HepG2 (cell line): ENCODE results near the gene IQGAP3. TPM values are rescaled to one million over a fixed set of nuclear protein-coding genes. Genes with fewer than 3 reads are reported as not detected.

Experiments used
- ATAC-seq: fragments of 200-7000 bp; cut with Tn5 transposase; 3 replicates; pipeline ENCODE4 v1.9.1; 2020; ENCODE audit warnings: mild to moderate bottlenecking, moderate library complexity
- BruUV-seq: library from RNA; stranded (reverse); fragments of 400-500 nt; replicated peaks from 2 replicates; lab custom pipeline; 2021; lab: Mats Ljungman, UMichigan
- CTCF ChIA-PET: fragments of 300-600 bp; formaldehyde crosslinking; extraction: SDS; loops from one replicate; lab custom pipeline; 2021; ENCODE audit warnings: low total read pairs, inconsistent platforms, low intra/inter-chr PET ratio; lab: Yijun Ruan, JAX
- POLR2A ChIA-PET: fragments of 350-600 bp; sonication (Branson Sonifier 250); formaldehyde crosslinking; loops from one replicate; lab custom pipeline; 2020; ENCODE audit warnings: antibody characterized with exemption, inconsistent platforms; lab: Yijun Ruan, JAX
- DNase-seq: peaks from one replicate; pipeline ENCODE4 v3.0.0-alpha.2; 2015; ENCODE audit warnings: low spot score
- FAIRE-seq: peaks from 3 replicates; lab custom pipeline; 2011; peaks lifted over from hg19 to GRCh38; lab: Jason Lieb, UNC
- H2AFZ ChIP-seq: one replicate; pipeline ENCODE4 v1.6.1; 2011; ENCODE audit warnings: low read length, inconsistent platforms
- H3K27ac ChIP-seq: fragments of 300-600 bp; 3 replicates; pipeline ENCODE4 v1.8.0; 2011; ENCODE audit warnings: mixed run types, mild to moderate bottlenecking, mixed read lengths, low read length, inconsistent platforms; ENCODE audit not compliant: insufficient read depth; ENCODE audit errors: extremely low read length
- H3K27me3 ChIP-seq, 2 experiments: fragments of 200-600 bp in 1 of 2; 2 replicates in 1 of 2; 3 replicates in 1 of 2; pipeline versions ENCODE4 v1.6.0 to v1.8.0; 2011; ENCODE audit warnings: low read length in 2 of 2, mild to moderate bottlenecking in 2 of 2, moderate library complexity in 2 of 2, inconsistent platforms in 1 of 2; ENCODE audit not compliant: insufficient read depth in 2 of 2, control insufficient read depth in 1 of 2
- H3K36me3 ChIP-seq, 2 experiments: fragments of 200-600 bp in 1 of 2; replicated peaks in 1 of 2; 2 replicates in 1 of 2; 3 replicates in 1 of 2; pipeline versions ENCODE4 v1.5.1 to v1.8.0; 2011; ENCODE audit warnings: low read length in 2 of 2, inconsistent platforms in 1 of 2; ENCODE audit not compliant: insufficient read depth in 2 of 2, control insufficient read depth in 1 of 2
- H3K4me1 ChIP-seq: 2 replicates; pipeline ENCODE4 v1.5.1; 2012; ENCODE audit warnings: low read length, inconsistent platforms; ENCODE audit not compliant: insufficient read depth
- H3K4me2 ChIP-seq: 2 replicates; pipeline ENCODE4 v1.6.0; 2011; ENCODE audit warnings: low read depth, low read length, inconsistent platforms
- H3K4me3 ChIP-seq, 3 experiments: fragments of 200-600 bp in 1 of 3; sonication (generic), shearing (Covaris generic) in 1 of 3; replicated peaks in 1 of 3; 2 replicates each; pipeline ENCODE4 v1.5.1; 2011 to 2016; ENCODE audit warnings: low read length in 3 of 3, inconsistent platforms in 2 of 3, low read depth in 2 of 3, mild to moderate bottlenecking in 2 of 3, control low read depth in 1 of 3, mixed read lengths in 1 of 3; ENCODE audit not compliant: insufficient read depth in 1 of 3
- H3K79me2 ChIP-seq: one replicate; pipeline ENCODE4 v1.6.1; 2011; ENCODE audit warnings: low read length, inconsistent platforms; ENCODE audit not compliant: insufficient read depth
- H3K9ac ChIP-seq: 2 replicates; pipeline ENCODE4 v1.6.0; 2011; ENCODE audit warnings: mild to moderate bottlenecking, low read depth, low read length, inconsistent platforms; ENCODE audit not compliant: insufficient read depth
- H3K9me3 ChIP-seq: 2 replicates; pipeline ENCODE4 v1.5.1; 2012; ENCODE audit warnings: mild to moderate bottlenecking, low read length
- H4K20me1 ChIP-seq: 2 replicates; pipeline ENCODE4 v1.6.0; 2011; ENCODE audit warnings: inconsistent platforms, mild to moderate bottlenecking, low read length, moderate library complexity; ENCODE audit not compliant: insufficient read depth
- DR1 ChIP-seq: sonication (generic); formaldehyde crosslinking; IDR thresholded peaks from 2 replicates; pipeline ENCODE4 v1.8.0; 2021; ENCODE audit warnings: mild to moderate bottlenecking, missing genetic modification reagents, inconsistent platforms
- FIP1L1 ChIP-seq: fragments of 200-400 bp; formaldehyde crosslinking; IDR thresholded peaks from 2 replicates; pipeline ENCODE4 v1.6.1; 2018; ENCODE audit warnings: low read depth, mild to moderate bottlenecking, low read length, moderate library complexity, borderline replicate concordance; ENCODE audit not compliant: insufficient read depth
- MAZ ChIP-seq, 2 experiments: sonication (generic) in 1 of 2; formaldehyde crosslinking in 1 of 2; IDR thresholded peaks; 2 replicates each; pipeline versions ENCODE4 v1.5.0 to v1.6.1; 2012 to 2020; ENCODE audit warnings: low read depth in 2 of 2, mild to moderate bottlenecking in 2 of 2, borderline replicate concordance in 1 of 2, improper control_type of control experiment in 1 of 2, low read length in 1 of 2, missing genetic modification reagents in 1 of 2, moderate library complexity in 1 of 2
- MIXL1 ChIP-seq: IDR thresholded peaks from 2 replicates; pipeline ENCODE4 v1.6.1; 2016
- SP140L ChIP-seq: sonication (generic); formaldehyde crosslinking; IDR thresholded peaks from 2 replicates; pipeline ENCODE4 v1.4.0; 2020; ENCODE audit warnings: missing genetic modification reagents, borderline replicate concordance
- TARDBP ChIP-seq: sonication (generic); formaldehyde crosslinking; IDR thresholded peaks from 2 replicates; pipeline ENCODE4 v1.8.0; 2022; ENCODE audit warnings: mild to moderate bottlenecking, missing genetic modification reagents
- TIGD3 ChIP-seq: sonication (generic); formaldehyde crosslinking; IDR thresholded peaks from 2 replicates; pipeline ENCODE4 v1.5.1; 2020; ENCODE audit warnings: mild to moderate bottlenecking, missing genetic modification reagents, borderline replicate concordance
- ZBTB39 ChIP-seq: sonication (generic); formaldehyde crosslinking; IDR thresholded peaks from 2 replicates; pipeline ENCODE4 v1.5.0; 2020; ENCODE audit warnings: missing genetic modification reagents
- ZFP91 ChIP-seq: sonication (generic); formaldehyde crosslinking; IDR thresholded peaks from 2 replicates; pipeline ENCODE4 v1.9.0; 2022; ENCODE audit warnings: missing genetic modification reagents, mild to moderate bottlenecking, borderline replicate concordance
- ZNF280B ChIP-seq: sonication (generic); formaldehyde crosslinking; IDR thresholded peaks from 2 replicates; pipeline ENCODE4 v1.5.0; 2020; ENCODE audit warnings: missing genetic modification reagents, mild to moderate bottlenecking, borderline replicate concordance
- WGBS: methylation state at CpG from one replicate; pipeline ENCODE4 v1.1.6; 2017; ENCODE audit warnings: low lambda C conversion rate; 5-methylcytosine and 5-hydroxymethylcytosine counted together
- in situ Hi-C: cut with HindIII; loops from 2 replicates; pipeline ENCODE4 v1.10.0; 2017; ENCODE audit warnings: low pct_unique_long_range_greater_than_20kb; ENCODE audit not compliant: extremely low pct_ligation_motif_present
- intact Hi-C: fragments of 100-400 bp; cut with micrococcal nuclease; formaldehyde crosslinking; loops from one replicate; pipeline ENCODE4 v1.10.0; 2022; ENCODE audit not compliant: unreplicated experiment
- polyA plus RNA-seq, 8 experiments: library from polyadenylated mRNA; depleted of rRNA in 3 of 8; stranded (reverse) in 7 of 8; unstranded in 1 of 8; fragments of >200 nt; fragmentation: Illumina TruSeq in 4 of 8; extraction: Trizol in 4 of 8; gene quantifications; 2 replicates each; pipeline versions ENCODE4 v1.2.1 to v1.2.3, GENCODE V29; 2011 to 2016; ENCODE audit warnings: low read depth in 4 of 8, missing spikeins in 1 of 8, mixed read lengths in 1 of 8; ENCODE audit not compliant: insufficient read depth in 1 of 8
- total RNA-seq, 5 experiments: library from RNA; depleted of rRNA; stranded (reverse); fragments of >200 nt; fragmentation: Illumina TruSeq; extraction: Trizol; gene quantifications; 2 replicates each; pipeline ENCODE4 v1.2.3, GENCODE V29; 2016; ENCODE audit warnings: low read depth in 1 of 5

IQGAP3 gene
- total and polyA plus RNA-seq, 2 of the 13 experiments (the other 11 are each of a cell fraction or from before 2014, with no cell fraction given) = 13.5 to 14.1 TPM

GRCh38 chr1:156509424-156510034 is 62.8 kb downstream of the IQGAP3 start (continued):
- TF ChIP-seq ZNF280B (CRISPR knock-in tag) (no peak), MAZ (IDR thresholded peaks at IDR 0.05; ENCODE audit: borderline replicate concordance, low read depth, low read length) (no peak), MAZ (CRISPR knock-in tag; IDR thresholded peaks at IDR 0.05; ENCODE audit: low read depth) (no peak), ZBTB39 (CRISPR knock-in tag) (no peak), ZFP91 (CRISPR knock-in tag) (no peak), FIP1L1 (no peak)

- in situ Hi-C loops (no loop called here), intact Hi-C loops (no loop called here)
- ATAC-seq = no peak
- Histone ChIP-seq H3K4me2 (no peak overlapping the region), H3K4me1 (peaks cover 22% of the 10 kb centered on the region), H3K9me3 (no peaks in the 10 kb centered on the region), H3K9ac (no peak overlapping the region), H3K27me3 (peaks cover 4 to 48% of the 10 kb centered on the region in 2 experiments; a peak in 4 of 5 replicates), H3K79me2 (no peaks in the 10 kb centered on the region), H3K36me3 (no peaks in the 10 kb centered on the region), H4K20me1 (no peaks in the 10 kb centered on the region), H2AFZ (no peak overlapping the region), H3K4me3 (no peak overlapping the region), H3K27ac (no peak overlapping the region)
- no peak for FAIRE-seq
- DNase-seq = no peak
- CTCF ChIA-PET = no interaction called here
- POLR2A ChIA-PET = interaction anchor here (0.6 kb wide), 1 partner anchor 243 kb away, joined by 4 read pairs; no protein-coding TSS in a partner anchor
- TF ChIP-seq TARDBP (no peak), TIGD3 (CRISPR knock-in tag) (no peak), SP140L (CRISPR knock-in tag) (no peak), MIXL1 (no peak), DR1 (CRISPR knock-in tag) (no peak)
- 17% methylated on average over 1 of the region's 2 CpGs for WGBS
- no TSS peak for BruUV-seq
These were observed 63.5 kb downstream of the IQGAP3 start for GRCh38 chr1:156508955-156509234.
